WTC11 (cell line): ENCODE measurements around the gene FOXP1. TPM values are rescaled to one million over a fixed set of nuclear protein-coding genes. Genes with fewer than 3 reads are reported as not detected.

ENCODE experiments used
- ATAC-seq: fragments of 200-7000 bp; cut with Tn5 transposase; 2 replicates; pipeline ENCODE4 v1.10.0; 2021; ENCODE audit warnings: mild to moderate bottlenecking, moderate library complexity
- CTCF ChIA-PET: fragments of 300-600 bp; sonication (Branson Sonifier 250); formaldehyde crosslinking; loops from one replicate; lab custom pipeline; 2021; ENCODE audit warnings: antibody characterized with exemption; lab: Charles Lee
- POLR2A ChIA-PET: fragments of 350-600 bp; sonication (Branson Sonifier 250); formaldehyde crosslinking; loops from one replicate; lab custom pipeline; 2021; ENCODE audit warnings: antibody characterized with exemption; lab: Charles Lee
- DNase-seq: peaks from one replicate; pipeline ENCODE4 v3.0.0; 2021; ENCODE audit warnings: low spot score
- H3K27ac Mint-ChIP-seq: 2 replicates; pipeline ENCODE4 v1.8.0; 2021; ENCODE audit warnings: mixed read lengths
- H3K27me3 Mint-ChIP-seq: 2 replicates; pipeline ENCODE4 v1.8.0; 2021; ENCODE audit warnings: low read depth, mild to moderate bottlenecking, moderate library complexity, mixed read lengths
- H3K36me3 Mint-ChIP-seq: 2 replicates; pipeline ENCODE4 v1.8.0; 2021; ENCODE audit warnings: mixed read lengths
- H3K4me1 Mint-ChIP-seq: 2 replicates; pipeline ENCODE4 v1.8.0; 2022; ENCODE audit warnings: mixed read lengths
- H3K4me3 Mint-ChIP-seq: 2 replicates; pipeline ENCODE4 v1.8.0; 2021; ENCODE audit warnings: mild to moderate bottlenecking, moderate library complexity, mixed read lengths
- H3K9me3 Mint-ChIP-seq: 2 replicates; pipeline ENCODE4 v1.8.0; 2021; ENCODE audit warnings: mixed read lengths
- ATF6 ChIP-seq: sonication (generic); formaldehyde crosslinking; IDR thresholded peaks from 2 replicates; pipeline ENCODE4 v1.8.1; 2023; ENCODE audit warnings: mild to moderate bottlenecking, missing genetic modification reagents
- CDX4 ChIP-seq: fragments of 250-450 bp; sonication (Bioruptor Pico); IDR thresholded peaks from 2 replicates; pipeline ENCODE4 v1.9.0; 2021; ENCODE audit warnings: moderate library complexity, mild to moderate bottlenecking, inconsistent platforms, borderline replicate concordance
- CREM ChIP-seq: sonication (generic); formaldehyde crosslinking; IDR thresholded peaks from 2 replicates; pipeline ENCODE4 v1.8.1; 2022; ENCODE audit warnings: mild to moderate bottlenecking, missing genetic modification reagents, moderate library complexity
- CTCF ChIP-seq: fragments of 200-600 bp; IDR thresholded peaks from 2 replicates; pipeline ENCODE4 v1.8.0; 2022; ENCODE audit warnings: antibody characterized with exemption
- E2F4 ChIP-seq: sonication (generic); formaldehyde crosslinking; IDR thresholded peaks from 2 replicates; pipeline ENCODE4 v1.8.1; 2022; ENCODE audit warnings: low read depth, mild to moderate bottlenecking, moderate library complexity, missing genetic modification reagents, borderline replicate concordance
- EMX1 ChIP-seq: fragments of 250-450 bp; sonication (Bioruptor Pico); IDR thresholded peaks from 2 replicates; pipeline ENCODE4 v1.8.0; 2021; ENCODE audit warnings: mild to moderate bottlenecking
- FOXK1 ChIP-seq: sonication (generic); formaldehyde crosslinking; IDR thresholded peaks from 2 replicates; pipeline ENCODE4 v1.8.0; 2022; ENCODE audit warnings: mild to moderate bottlenecking, moderate library complexity, missing genetic modification reagents
- HMGA2 ChIP-seq: fragments of 250-450 bp; sonication (Bioruptor Pico); IDR thresholded peaks from 2 replicates; pipeline ENCODE4 v1.4.0; 2021; ENCODE audit warnings: mild to moderate bottlenecking, moderate library complexity
- JAZF1 ChIP-seq: fragments of 250-450 bp; sonication (Bioruptor Pico); IDR thresholded peaks from 2 replicates; pipeline ENCODE4 v1.9.0; 2021; ENCODE audit warnings: moderate library complexity, mild to moderate bottlenecking, inconsistent platforms
- MAX ChIP-seq: sonication (generic); formaldehyde crosslinking; IDR thresholded peaks from 2 replicates; pipeline ENCODE4 v1.8.0; 2022; ENCODE audit warnings: mild to moderate bottlenecking, missing genetic modification reagents
- MLX ChIP-seq: sonication (generic); formaldehyde crosslinking; IDR thresholded peaks from 2 replicates; pipeline ENCODE4 v1.8.1; 2023; ENCODE audit warnings: mild to moderate bottlenecking, missing genetic modification reagents, moderate library complexity
- NFATC4 ChIP-seq: fragments of 250-450 bp; sonication (Bioruptor Pico); IDR thresholded peaks from 2 replicates; pipeline ENCODE4 v1.9.0; 2021; ENCODE audit warnings: mild to moderate bottlenecking
- NFYB ChIP-seq: sonication (generic); formaldehyde crosslinking; conservative IDR thresholded peaks from 2 replicates; pipeline ENCODE4 v1.8.0; 2022; ENCODE audit warnings: low read depth, missing genetic modification reagents
- NR3C1 ChIP-seq: sonication (generic); formaldehyde crosslinking; conservative IDR thresholded peaks from 2 replicates; pipeline ENCODE4 v1.8.1; 2023; ENCODE audit warnings: low read depth, mild to moderate bottlenecking, missing genetic modification reagents
- PREB ChIP-seq: sonication (generic); formaldehyde crosslinking; IDR thresholded peaks from 2 replicates; pipeline ENCODE4 v1.8.1; 2022; ENCODE audit warnings: mild to moderate bottlenecking, missing genetic modification reagents, moderate library complexity, borderline replicate concordance
- RELA ChIP-seq: sonication (generic); formaldehyde crosslinking; IDR thresholded peaks from 2 replicates; pipeline ENCODE4 v1.8.1; 2022; ENCODE audit warnings: missing genetic modification reagents, mild to moderate bottlenecking, borderline replicate concordance
- ZMAT4 ChIP-seq: fragments of 250-450 bp; sonication (Bioruptor Pico); IDR thresholded peaks from 2 replicates; pipeline ENCODE4 v1.9.0; 2021; ENCODE audit warnings: mild to moderate bottlenecking
- ZNF121 ChIP-seq: sonication (generic); formaldehyde crosslinking; IDR thresholded peaks from 2 replicates; pipeline ENCODE4 v1.8.0; 2023; ENCODE audit warnings: missing genetic modification reagents
- ZNF219 ChIP-seq: sonication (generic); formaldehyde crosslinking; IDR thresholded peaks from 2 replicates; pipeline ENCODE4 v1.8.0; 2023; ENCODE audit warnings: missing genetic modification reagents, mild to moderate bottlenecking, borderline replicate concordance
- ZNF263 ChIP-seq: sonication (generic); formaldehyde crosslinking; IDR thresholded peaks from 2 replicates; pipeline ENCODE4 v1.8.1; 2022; ENCODE audit warnings: low read depth, mild to moderate bottlenecking, moderate library complexity, missing genetic modification reagents
- ZNF425 ChIP-seq: fragments of 250-450 bp; sonication (Bioruptor Pico); conservative IDR thresholded peaks from 2 replicates; pipeline ENCODE4 v1.9.0; 2021; ENCODE audit warnings: mild to moderate bottlenecking
- ZNF671 ChIP-seq: fragments of 250-450 bp; sonication (Bioruptor Pico); IDR thresholded peaks from 2 replicates; pipeline ENCODE4 v1.8.0; 2021; ENCODE audit warnings: mild to moderate bottlenecking
- total RNA-seq: library from RNA; stranded (reverse); gene quantifications from 3 replicates; pipeline ENCODE4 v1.2.3, GENCODE V29; 2021

The FOXP1 gene
- total RNA-seq, 1 experiment from 2014 or later: 25.8 TPM

GRCh38 chr3:71078723-71079525, 504.6 kb downstream of the FOXP1 start:
- no peak overlapping the region for H3K27ac Mint-ChIP-seq
- ChIA-PET POLR2A (no interaction called here), CTCF (no interaction called here)
- ATAC-seq (peak; percentile 65), DNase-seq (no peak)
- H3K36me3 Mint-ChIP-seq: no peaks in the 10 kb centered on the region
- H3K4me3 Mint-ChIP-seq: no peak overlapping the region
- no peaks in the 10 kb centered on the region for H3K9me3 Mint-ChIP-seq
- TF ChIP-seq MAX (CRISPR knock-in tag) (no peak), ZMAT4 (CRISPR knock-in tag) (no peak), CDX4 (CRISPR knock-in tag) (no peak), NFYB (CRISPR knock-in tag) (no peak), ATF6 (CRISPR knock-in tag) (no peak), NR3C1 (CRISPR knock-in tag) (no peak), EMX1 (CRISPR knock-in tag) (no peak), CREM (CRISPR knock-in tag) (no peak), ZNF263 (CRISPR knock-in tag) (no peak), NFATC4 (CRISPR knock-in tag) (no peak), ZNF219 (CRISPR knock-in tag) (no peak), CTCF (no peak)
- no peaks in the 10 kb centered on the region for H3K27me3 Mint-ChIP-seq
- H3K4me1 Mint-ChIP-seq: peaks cover 28% of the 10 kb centered on the region

- POLR2A ChIA-PET: no interaction called here
- H3K4me1 Mint-ChIP-seq: peaks cover 30% of the 10 kb centered on the region
- CTCF ChIA-PET: no interaction called here
Observed at GRCh38 chr3:71078199-71078598, 505.3 kb downstream of the FOXP1 start.

More at GRCh38 chr3:71078199-71078598, 505.3 kb downstream of the FOXP1 start:
- H3K36me3 Mint-ChIP-seq: no peaks in the 10 kb centered on the region
- no peak for ATAC-seq
- no peaks in the 10 kb centered on the region for H3K9me3 Mint-ChIP-seq
- no peak overlapping the region for H3K27ac Mint-ChIP-seq
- TF ChIP-seq NR3C1 (CRISPR knock-in tag) (no peak), ZNF425 (no peak), E2F4 (CRISPR knock-in tag) (no peak), RELA (no peak), HMGA2 (CRISPR knock-in tag) (no peak), PREB (CRISPR knock-in tag) (no peak), MLX (CRISPR knock-in tag) (no peak), ZNF121 (CRISPR knock-in tag) (no peak), ZNF671 (CRISPR knock-in tag) (no peak), JAZF1 (CRISPR knock-in tag) (no peak), FOXK1 (CRISPR knock-in tag) (no peak)
- no peak for DNase-seq
- no peak overlapping the region for H3K4me3 Mint-ChIP-seq
- H3K27me3 Mint-ChIP-seq: no peaks in the 10 kb centered on the region
